K562 (cell line): ENCODE results near the gene COPE. TPM values are rescaled to one million over a fixed set of nuclear protein-coding genes. Genes with fewer than 3 reads are reported as not detected.

Source experiments
- BDP1 ChIP-seq: IDR thresholded peaks from 3 replicates; pipeline ENCODE4 v1.6.1; 2011; ENCODE audit not compliant: insufficient read length, insufficient read depth
- BMI1 ChIP-seq: fragments of 150-350 bp; IDR thresholded peaks from 2 replicates; pipeline ENCODE4 v1.6.1; 2014; ENCODE audit warnings: low read length
- CEBPZ ChIP-seq: fragments of 150-350 bp; IDR thresholded peaks from 2 replicates; pipeline ENCODE4 v1.6.1; 2014; ENCODE audit warnings: low read depth, mild to moderate bottlenecking, low read length, borderline replicate concordance
- CXXC5 ChIP-seq: fragments of 250-450 bp; sonication (Bioruptor Pico); IDR thresholded peaks from 2 replicates; pipeline ENCODE4 v1.8.0; 2022; ENCODE audit warnings: inconsistent platforms, mild to moderate bottlenecking, moderate library complexity
- E2F4 ChIP-seq: sonication (generic); formaldehyde crosslinking; IDR thresholded peaks from 2 replicates; pipeline ENCODE4 v1.8.0; 2022; ENCODE audit warnings: mild to moderate bottlenecking, low read depth, missing genetic modification reagents
- EP300 ChIP-seq: IDR thresholded peaks from 2 replicates; pipeline ENCODE4 v1.6.1; 2012; ENCODE audit warnings: low read length, improper control_type of control experiment
- GABPB2 ChIP-seq: fragments of 250-450 bp; sonication (Bioruptor Pico); conservative IDR thresholded peaks from 2 replicates; pipeline ENCODE4 v1.5.1; 2021; ENCODE audit warnings: mild to moderate bottlenecking
- HNRNPK ChIP-seq: fragments of 200-400 bp; formaldehyde crosslinking; IDR thresholded peaks from one replicate; pipeline ENCODE4 v1.6.1; 2018; ENCODE audit warnings: mild to moderate bottlenecking, low read depth, low read length; ENCODE audit not compliant: poor library complexity, severe bottlenecking
- IRF1 ChIP-seq: sonication (generic); formaldehyde crosslinking; IDR thresholded peaks from 2 replicates; pipeline ENCODE4 v1.8.0; 2022; ENCODE audit warnings: missing genetic modification reagents, mild to moderate bottlenecking, borderline replicate concordance
- MYBL2 ChIP-seq, 2 experiments: fragments of 450-650 bp in 1 of 2; sonication (generic) in 1 of 2; formaldehyde crosslinking in 1 of 2; IDR thresholded peaks; 2 replicates each; pipeline versions ENCODE4 v1.6.1 to v1.8.1; 2017 to 2022; ENCODE audit warnings: borderline replicate concordance in 1 of 2, inconsistent platforms in 1 of 2, low read depth in 1 of 2, mild to moderate bottlenecking in 1 of 2, missing genetic modification reagents in 1 of 2, moderate library complexity in 1 of 2
- NKRF ChIP-seq: fragments of 450-650 bp; IDR thresholded peaks from 2 replicates; pipeline ENCODE4 v1.6.1; 2016; ENCODE audit warnings: borderline replicate concordance
- NR0B1 ChIP-seq: fragments of 450-650 bp; IDR thresholded peaks from one replicate; pipeline ENCODE4 v1.6.1; 2018; ENCODE audit warnings: mild to moderate bottlenecking, moderate library complexity; ENCODE audit not compliant: partially characterized antibody
- SIRT6 ChIP-seq: IDR thresholded peaks from one replicate; pipeline ENCODE4 v1.6.1; 2012; ENCODE audit warnings: low read depth, mild to moderate bottlenecking, control low read depth, inconsistent platforms, low read length, moderate library complexity
- SRSF1 ChIP-seq: fragments of 200-400 bp; formaldehyde crosslinking; IDR thresholded peaks from 2 replicates; pipeline ENCODE4 v1.6.1; 2017; ENCODE audit warnings: mild to moderate bottlenecking, low read depth, low read length, moderate library complexity
- ZNF175 ChIP-seq: fragments of 200-800 bp; sonication (Bioruptor generic); IDR thresholded peaks from 2 replicates; pipeline ENCODE4 v1.6.1; 2016; ENCODE audit warnings: low read depth, mild to moderate bottlenecking, missing genetic modification characterization, missing compliant biosample characterization
- ZNF584 ChIP-seq: fragments of 200-800 bp; sonication (Bioruptor generic); IDR thresholded peaks from 2 replicates; pipeline ENCODE4 v1.6.1; 2016; ENCODE audit warnings: low read depth, mild to moderate bottlenecking, missing genetic modification characterization, missing compliant biosample characterization
- polyA plus RNA-seq, 8 experiments: library from polyadenylated mRNA; depleted of rRNA in 4 of 8; stranded (reverse) in 5 of 8; unstranded in 3 of 8; fragments of >200 nt; fragmentation: Nextera tagmentation in 2 of 8; fragmentation: Illumina TruSeq in 1 of 8; extraction: Ambion mirVana in 2 of 8; extraction: Trizol in 1 of 8; gene quantifications; 2 replicates each; pipeline versions ENCODE4 v1.2.1 to v1.2.3, GENCODE V29; 2011 to 2014; ENCODE audit warnings: inconsistent platforms in 1 of 8, missing spikeins in 1 of 8
- total RNA-seq, 7 experiments: library from RNA; depleted of rRNA in 6 of 7; stranded (reverse); fragments of >200 nt in 6 of 7; fragmentation: Illumina TruSeq in 2 of 7; extraction: Trizol in 2 of 7; gene quantifications; 2 replicates each; pipeline versions ENCODE4 v1.2.1 to v1.2.3, GENCODE V29; 2011 to 2021; ENCODE audit warnings: low replicate concordance in 1 of 7

Gene COPE
- total and polyA plus RNA-seq, 9 of the 15 experiments (the other 6 are each of a cell fraction or from before 2014, with no cell fraction given) = 5.8 to 273 (median 147) TPM

GRCh38 chr19:18919086-18919899, at the start of gene COPE, which contains the start of gene DDX49 (continued):
- TF ChIP-seq SRSF1 (no peak), HNRNPK (no peak), GABPB2 (CRISPR knock-in tag) (no peak), ZNF175 (no peak; the same call in 1 of the 2 replicates), E2F4 (no peak), SIRT6 (no peak), MYBL2 (IDR thresholded peaks at IDR 0.05; ENCODE audit: low read depth) (no peak), MYBL2 (CRISPR knock-in tag; IDR thresholded peaks at IDR 0.05; ENCODE audit: borderline replicate concordance) (no peak), ZNF584 (CRISPR knock-in tag) (no peak), NKRF (peak; percentile 100), IRF1 (CRISPR knock-in tag) (no peak), CXXC5 (peak; percentile 93), EP300 (no peak), BMI1 (no peak), CEBPZ (no peak), NR0B1 (no peak), BDP1 (no peak)
